AG09319 (cell line): Measurements from ENCODE around the gene FBXO17.

Experiments
- DNase-seq: peaks from one replicate; pipeline ENCODE4 v3.0.0-alpha.2; 2010; ENCODE audit warnings: low read depth; ENCODE audit errors: extremely low read depth
- TF ChIP-seq, protein P1 (sequence below): IDR thresholded peaks from 2 replicates; pipeline ENCODE4 v1.5.1; 2011; ENCODE audit warnings: low read depth, mild to moderate bottlenecking, inconsistent platforms, low read length, moderate library complexity

Gene FBXO17

DNA sequence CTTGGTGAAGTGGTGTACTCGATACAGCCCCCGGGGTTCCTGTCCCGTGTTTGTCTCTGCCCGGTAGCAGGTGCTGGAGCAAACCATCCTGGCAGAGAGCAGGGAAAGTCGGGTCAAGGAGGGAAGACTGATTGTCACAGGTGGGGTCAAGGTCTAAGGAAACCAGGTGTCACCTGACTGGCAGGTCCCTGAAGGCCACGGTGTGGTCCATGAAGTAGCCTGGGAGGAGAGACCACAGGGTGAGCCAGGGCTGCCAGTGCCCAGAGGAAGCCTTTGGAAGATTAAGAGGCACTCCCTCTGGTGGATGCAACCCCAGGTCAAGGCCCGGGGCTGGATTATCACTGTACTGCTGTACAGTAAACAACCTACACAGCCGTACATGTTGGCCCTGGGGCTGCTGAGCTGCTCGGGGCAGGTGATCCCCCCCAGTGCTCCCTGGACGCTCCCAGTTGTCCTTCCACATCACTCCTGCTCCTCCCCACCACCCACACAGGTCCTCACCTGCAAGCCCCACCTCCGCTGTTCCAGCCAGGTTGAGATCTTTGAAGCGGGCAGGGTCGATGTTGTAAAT, 57.5 kb downstream of the FBXO17 start:
- no peak for DNase-seq
- TF ChIP-seq, protein P1, sequence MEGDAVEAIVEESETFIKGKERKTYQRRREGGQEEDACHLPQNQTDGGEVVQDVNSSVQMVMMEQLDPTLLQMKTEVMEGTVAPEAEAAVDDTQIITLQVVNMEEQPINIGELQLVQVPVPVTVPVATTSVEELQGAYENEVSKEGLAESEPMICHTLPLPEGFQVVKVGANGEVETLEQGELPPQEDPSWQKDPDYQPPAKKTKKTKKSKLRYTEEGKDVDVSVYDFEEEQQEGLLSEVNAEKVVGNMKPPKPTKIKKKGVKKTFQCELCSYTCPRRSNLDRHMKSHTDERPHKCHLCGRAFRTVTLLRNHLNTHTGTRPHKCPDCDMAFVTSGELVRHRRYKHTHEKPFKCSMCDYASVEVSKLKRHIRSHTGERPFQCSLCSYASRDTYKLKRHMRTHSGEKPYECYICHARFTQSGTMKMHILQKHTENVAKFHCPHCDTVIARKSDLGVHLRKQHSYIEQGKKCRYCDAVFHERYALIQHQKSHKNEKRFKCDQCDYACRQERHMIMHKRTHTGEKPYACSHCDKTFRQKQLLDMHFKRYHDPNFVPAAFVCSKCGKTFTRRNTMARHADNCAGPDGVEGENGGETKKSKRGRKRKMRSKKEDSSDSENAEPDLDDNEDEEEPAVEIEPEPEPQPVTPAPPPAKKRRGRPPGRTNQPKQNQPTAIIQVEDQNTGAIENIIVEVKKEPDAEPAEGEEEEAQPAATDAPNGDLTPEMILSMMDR, result no peak; the same call in none of the 2 replicates

DNA sequence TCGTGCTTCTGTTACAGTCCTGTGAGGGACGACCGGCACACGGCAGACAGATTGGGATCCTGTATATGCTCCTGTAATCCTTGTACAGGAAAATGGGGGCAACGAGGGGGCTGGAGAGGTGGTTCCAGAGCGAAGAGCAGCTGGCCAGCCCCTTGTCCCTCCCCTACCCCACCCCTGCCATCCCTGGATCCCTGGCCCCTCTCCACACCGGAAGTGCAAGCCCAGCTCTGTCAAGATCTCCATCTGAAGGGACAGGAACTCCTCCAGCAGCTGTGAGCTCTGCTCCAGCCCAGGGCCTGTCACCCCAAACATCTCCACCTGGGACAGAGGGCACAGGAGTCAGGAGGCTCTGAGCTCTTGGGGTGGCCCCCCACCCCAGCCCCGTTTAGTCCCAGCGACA, 58.0 kb downstream of the FBXO17 start:
- no peak for DNase-seq
- TF ChIP-seq, protein P1, result no peak

DNA sequence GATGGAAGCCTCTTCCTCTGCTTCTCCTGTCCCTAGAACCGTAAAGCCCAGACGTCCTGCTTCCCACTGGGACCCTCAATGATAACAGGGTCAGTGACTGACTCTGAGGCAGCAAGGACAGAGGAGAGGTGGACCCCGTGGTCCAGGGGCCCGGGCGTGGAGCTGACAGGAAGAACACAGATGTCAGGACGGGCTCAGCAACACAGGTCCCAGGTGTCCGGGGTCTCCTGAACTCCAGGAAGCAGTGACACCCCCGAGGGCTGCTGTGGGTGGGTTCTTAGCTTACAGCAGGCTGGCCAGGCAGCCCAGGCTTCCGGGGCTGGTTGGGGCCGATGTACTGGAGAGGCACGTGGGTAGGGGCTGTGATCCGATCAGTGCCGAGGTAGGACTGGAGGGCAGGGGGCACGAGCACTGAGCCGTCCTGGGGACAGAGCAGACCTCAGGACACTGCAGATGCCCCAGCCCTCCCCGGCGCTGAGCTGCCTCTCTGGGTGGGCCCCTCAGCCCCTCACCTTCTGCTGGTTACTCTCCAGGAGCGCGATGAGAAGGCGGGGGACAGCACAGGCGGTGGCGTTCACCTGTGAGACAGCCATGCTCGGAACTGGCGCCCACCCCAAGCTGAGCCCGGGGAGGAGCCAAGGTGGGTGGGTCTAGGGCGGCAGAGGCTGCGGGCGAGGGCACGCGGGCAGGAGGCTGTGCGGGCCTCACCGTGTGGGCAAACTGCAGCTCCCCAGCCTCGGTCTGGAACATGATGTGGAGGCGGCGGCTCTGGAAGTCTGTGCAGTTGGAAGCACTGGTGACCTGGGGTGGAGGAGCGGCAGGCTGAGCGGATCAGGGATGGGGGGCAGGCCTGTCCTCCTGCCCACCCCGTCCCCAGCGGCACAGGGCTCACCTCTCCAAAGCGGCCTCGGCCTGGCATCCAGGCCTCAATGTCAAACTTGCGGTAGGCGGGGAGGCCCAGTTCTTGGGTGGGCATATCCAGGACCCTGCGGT, 59.9 kb downstream of the FBXO17 start:
- DNase-seq, result no peak
- TF ChIP-seq, protein P1, result no peak

DNA sequence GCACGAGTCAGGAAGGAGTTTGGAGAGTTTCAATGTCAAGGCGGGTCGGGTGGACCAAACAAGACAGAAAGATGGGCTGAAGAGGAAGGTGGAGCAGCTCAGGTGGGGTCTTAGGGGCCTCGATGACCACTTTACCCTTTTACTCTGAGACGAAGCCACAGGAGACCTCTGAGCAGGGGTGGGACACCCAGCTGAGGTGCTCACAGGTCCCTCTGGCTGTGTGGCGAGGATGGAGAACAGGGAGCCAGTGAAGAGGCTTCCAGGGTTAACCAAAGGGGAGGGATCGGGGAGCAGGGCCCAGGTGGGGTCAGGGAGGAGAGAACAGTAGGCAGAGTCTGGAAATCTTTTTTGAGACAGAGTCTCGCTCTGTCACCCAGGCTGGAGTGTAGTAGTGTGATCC, 61.6 kb downstream of the FBXO17 start:
- TF ChIP-seq, protein P1, result no peak
- no peak for DNase-seq

DNA sequence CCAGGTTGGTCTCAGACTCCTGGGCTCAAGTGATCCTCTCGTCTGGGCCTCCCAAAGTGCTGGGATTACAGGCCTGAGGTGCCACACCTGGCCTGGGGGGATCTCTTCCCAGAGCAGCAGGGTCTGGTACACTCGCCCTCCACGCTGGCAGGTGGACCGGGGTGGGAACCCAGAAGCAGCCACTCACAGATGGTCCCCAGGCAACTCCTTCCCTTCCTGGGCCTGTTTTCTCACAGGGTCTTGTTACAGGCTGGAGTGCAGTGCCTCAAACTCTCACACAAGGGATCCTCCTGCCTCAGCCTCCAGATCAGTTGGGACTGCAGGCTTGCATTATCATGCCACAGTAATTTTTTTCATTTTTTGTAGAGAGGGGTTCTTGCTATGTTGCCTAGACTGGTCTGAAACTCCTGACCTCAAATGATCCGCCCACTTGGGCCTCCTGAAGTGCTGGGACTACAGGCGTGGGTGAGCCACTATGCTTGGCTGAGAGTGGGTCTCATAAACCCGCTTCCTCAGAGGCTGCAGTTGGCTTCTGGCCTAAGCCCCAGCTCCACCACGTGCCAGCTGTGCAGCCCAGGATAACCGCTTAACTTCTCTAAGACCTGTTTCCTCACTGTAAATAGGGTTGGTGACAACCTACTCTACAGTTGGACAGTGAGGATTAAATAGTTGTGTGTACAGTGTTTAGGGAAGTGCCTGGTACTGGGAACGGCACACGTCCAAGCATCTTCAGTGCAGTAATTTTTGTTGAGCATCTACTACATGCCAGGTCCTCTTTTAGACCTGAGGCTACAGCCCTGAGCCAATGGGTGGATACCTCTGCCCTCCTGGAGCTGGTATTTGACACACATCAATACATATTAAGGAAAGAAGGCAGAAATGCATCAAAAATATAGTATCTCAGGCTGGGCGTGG, 62.7 kb downstream of the FBXO17 start:
- DNase-seq, result no peak
- TF ChIP-seq, protein P1, result no peak

DNA sequence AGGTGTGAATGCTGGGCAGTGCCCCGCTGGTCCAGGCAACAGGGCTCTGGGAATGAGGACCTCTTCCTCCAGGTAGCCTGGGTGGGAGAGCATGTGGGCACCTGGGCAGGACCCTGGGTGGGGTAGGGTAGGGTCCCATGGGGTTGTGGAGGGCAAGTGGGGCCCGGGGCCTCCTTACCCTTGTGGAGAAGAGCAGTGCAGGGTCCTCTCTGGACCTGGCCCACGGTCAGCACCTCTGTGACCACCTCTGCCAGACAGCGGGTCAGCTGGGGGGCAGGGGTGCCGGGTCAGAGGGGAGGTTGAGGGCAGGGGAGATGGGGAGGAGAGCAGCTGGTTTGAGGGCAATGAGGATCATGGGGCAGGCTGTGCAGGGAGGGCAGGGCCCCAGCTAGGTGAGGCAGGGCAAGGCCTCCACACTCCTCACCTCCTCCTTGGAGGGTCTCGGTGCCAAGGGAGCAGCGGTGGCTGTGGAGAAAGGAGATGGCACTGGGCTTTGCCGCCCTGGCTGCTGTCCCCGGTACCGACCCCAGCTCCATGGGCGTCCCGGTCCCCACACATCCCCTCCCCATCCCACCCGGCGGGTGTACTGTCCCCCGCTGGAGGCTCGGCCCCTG, 64.0 kb downstream of the FBXO17 start:
- TF ChIP-seq, protein P1, result no peak
- no peak for DNase-seq
